GM18505 (cell line): ENCODE measurements around the gene MFSD6.
"Not testable (repeated sequence)": the region's sequence is repeated elsewhere in the genome, so short reads cannot be mapped to it uniquely, and the experiment has no call there.

Experiments used
- ATAC-seq: cut with Tn5 transposase; IDR thresholded peaks from one replicate; pipeline ENCODE4 v1.9.1; 2021; ENCODE audit not compliant: unreplicated experiment
- POLR2A ChIP-seq: IDR thresholded peaks from 4 replicates; pipeline ENCODE4 v1.6.1; 2011; ENCODE audit warnings: borderline replicate concordance; ENCODE audit not compliant: insufficient read depth, insufficient read length; ENCODE audit errors: extremely low read depth

MFSD6 gene

GRCh38 chr2:190412966-190413365 is 4.8 kb downstream of the MFSD6 start:
- no peak for ATAC-seq
- TF ChIP-seq POLR2A: no peak

- ATAC-seq: no peak
- TF ChIP-seq POLR2A: no peak
Observed at GRCh38 chr2:190413421-190413820, 5.3 kb downstream of the MFSD6 start.

- no peak for ATAC-seq
- no peak for TF ChIP-seq POLR2A
Observed at GRCh38 chr2:190415251-190415650, 7.1 kb downstream of the MFSD6 start.

- TF ChIP-seq POLR2A: no peak
- ATAC-seq: no peak
Observed at GRCh38 chr2:190415794-190416775, 7.9 kb downstream of the MFSD6 start.

DNA sequence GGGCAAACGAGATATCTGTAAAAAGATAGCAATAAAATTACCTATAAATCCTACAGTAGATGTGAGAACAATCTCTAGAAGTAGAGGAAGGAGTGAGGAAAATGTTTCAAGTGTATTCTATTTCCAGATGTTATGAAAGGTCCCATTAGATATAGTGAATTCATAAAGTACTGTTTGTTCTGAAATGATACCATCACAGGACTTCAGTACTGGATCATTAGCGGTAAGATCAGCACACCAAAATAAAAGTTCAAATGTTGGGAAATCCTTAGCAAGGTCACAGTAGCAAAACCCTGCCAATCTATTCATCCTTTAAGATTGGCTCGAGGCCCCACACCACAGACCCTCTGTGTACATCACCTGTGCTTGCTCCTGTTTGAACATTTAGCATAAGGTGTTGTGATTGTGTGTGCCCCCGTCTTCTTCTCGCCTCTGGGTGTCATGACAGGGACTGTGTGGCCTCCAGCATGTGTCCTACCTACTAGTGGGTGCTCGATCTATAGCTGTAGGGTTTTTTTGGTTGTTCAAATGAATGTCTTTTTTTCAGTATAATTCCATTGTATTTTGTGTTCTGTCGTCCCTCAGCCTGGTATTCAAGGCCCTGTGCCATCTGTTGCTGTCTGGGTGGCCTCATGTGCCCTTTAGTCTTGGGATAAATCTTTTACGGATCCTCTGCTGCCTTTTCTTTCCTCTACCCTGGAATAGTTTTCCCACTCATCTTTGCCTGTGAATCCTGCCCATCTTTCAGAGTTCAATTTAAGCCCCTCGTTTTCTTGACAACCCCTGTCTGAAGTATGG is 9.1 kb downstream of the MFSD6 start:
- TF ChIP-seq POLR2A: no peak
- no peak for ATAC-seq

DNA sequence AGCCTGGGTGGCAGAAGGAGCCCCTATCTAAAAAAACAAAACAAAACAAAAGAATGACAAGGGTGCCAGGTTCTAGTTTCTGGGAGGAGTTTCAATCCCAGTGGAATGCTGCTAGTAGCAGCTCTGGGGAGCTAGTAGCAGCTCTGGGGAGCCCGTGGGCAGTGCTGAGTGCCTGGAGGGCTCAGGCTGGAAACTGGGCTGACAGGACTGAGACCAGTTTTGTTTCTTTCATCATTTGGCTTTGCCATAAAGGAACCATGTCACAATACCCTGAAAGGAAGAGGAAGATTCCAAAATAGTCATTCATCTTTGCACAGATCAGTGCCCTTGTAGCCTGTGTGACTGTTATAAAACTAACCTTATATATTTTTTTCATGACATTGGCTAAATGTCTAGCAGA is 10.6 kb downstream of the MFSD6 start:
- TF ChIP-seq POLR2A: no peak
- ATAC-seq: no peak

- TF ChIP-seq POLR2A: no peak
- no peak for ATAC-seq
Observed at GRCh38 chr2:190420801-190421200, 12.6 kb downstream of the MFSD6 start.

DNA sequence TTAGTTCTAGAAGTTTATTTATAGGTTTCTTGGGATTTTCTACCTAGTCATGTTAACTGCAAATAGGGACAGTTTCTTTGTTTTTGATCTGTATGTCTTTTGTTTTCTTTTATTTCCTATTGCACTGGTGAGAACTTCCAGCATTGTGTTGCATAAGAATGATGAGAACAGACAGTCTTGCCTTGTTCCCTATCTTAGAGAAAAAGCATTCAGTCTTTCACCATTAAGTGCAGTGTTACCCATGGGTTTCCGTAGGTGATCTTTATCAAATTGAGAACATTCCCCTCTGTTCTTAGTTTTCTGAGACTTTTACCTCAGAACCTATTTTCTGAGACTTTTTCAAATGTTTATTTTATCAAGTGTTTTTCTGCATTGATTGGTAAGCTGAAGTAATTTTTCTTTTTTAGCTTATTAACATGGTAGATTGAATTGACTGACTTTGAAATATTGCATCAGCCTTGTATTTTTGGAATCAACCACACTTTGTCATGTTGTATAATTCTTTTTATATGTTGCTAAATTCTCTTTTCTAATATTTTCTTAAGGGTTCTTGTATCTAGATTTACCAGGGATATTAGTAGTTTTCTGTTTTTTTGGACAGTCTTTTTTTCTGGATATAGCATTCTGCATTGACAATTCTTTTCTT is 17.2 kb downstream of the MFSD6 start:
- no peak for ATAC-seq
- TF ChIP-seq POLR2A: no peak

GRCh38 chr2:190425883-190426658 is 17.9 kb downstream of the MFSD6 start:
- no peak for TF ChIP-seq POLR2A
- ATAC-seq: no peak

- not testable (repeated sequence) for ATAC-seq
Observed at GRCh38 chr2:190430866-190431265, 22.7 kb downstream of the MFSD6 start.

- TF ChIP-seq POLR2A: no peak
- ATAC-seq: no peak
Observed at GRCh38 chr2:190431907-190432306, 23.8 kb downstream of the MFSD6 start.

- no peak for TF ChIP-seq POLR2A
- no peak for ATAC-seq
Observed at GRCh38 chr2:190432567-190433231, 24.5 kb downstream of the MFSD6 start.
